WTC11 (cell line): Measurements from ENCODE around the gene AEBP2. TPM values are rescaled to one million over a fixed set of nuclear protein-coding genes. Genes with fewer than 3 reads are reported as not detected.
A peak's percentile ranks its signal among the peaks of the same experiment; 100 is the strongest.

Experiments
- ATAC-seq: fragments of 200-7000 bp; cut with Tn5 transposase; 2 replicates; pipeline ENCODE4 v1.10.0; 2021; ENCODE audit warnings: mild to moderate bottlenecking, moderate library complexity
- CTCF ChIA-PET: fragments of 300-600 bp; sonication (Branson Sonifier 250); formaldehyde crosslinking; loops from one replicate; lab custom pipeline; 2021; ENCODE audit warnings: antibody characterized with exemption; lab: Charles Lee
- POLR2A ChIA-PET: fragments of 350-600 bp; sonication (Branson Sonifier 250); formaldehyde crosslinking; loops from one replicate; lab custom pipeline; 2021; ENCODE audit warnings: antibody characterized with exemption; lab: Charles Lee
- DNase-seq: peaks from one replicate; pipeline ENCODE4 v3.0.0; 2021; ENCODE audit warnings: low spot score
- H3K27ac Mint-ChIP-seq: 2 replicates; pipeline ENCODE4 v1.8.0; 2021; ENCODE audit warnings: mixed read lengths
- H3K27me3 Mint-ChIP-seq: 2 replicates; pipeline ENCODE4 v1.8.0; 2021; ENCODE audit warnings: low read depth, mild to moderate bottlenecking, moderate library complexity, mixed read lengths
- H3K36me3 Mint-ChIP-seq: 2 replicates; pipeline ENCODE4 v1.8.0; 2021; ENCODE audit warnings: mixed read lengths
- H3K4me1 Mint-ChIP-seq: 2 replicates; pipeline ENCODE4 v1.8.0; 2022; ENCODE audit warnings: mixed read lengths
- H3K4me3 Mint-ChIP-seq: 2 replicates; pipeline ENCODE4 v1.8.0; 2021; ENCODE audit warnings: mild to moderate bottlenecking, moderate library complexity, mixed read lengths
- H3K9me3 Mint-ChIP-seq: 2 replicates; pipeline ENCODE4 v1.8.0; 2021; ENCODE audit warnings: mixed read lengths
- FOXJ3 ChIP-seq: sonication (generic); formaldehyde crosslinking; IDR thresholded peaks from 2 replicates; pipeline ENCODE4 v1.9.0; 2021; ENCODE audit warnings: missing genetic modification reagents, mild to moderate bottlenecking, borderline replicate concordance
- GABPB1 ChIP-seq: sonication (generic); formaldehyde crosslinking; IDR thresholded peaks from 2 replicates; pipeline ENCODE4 v1.8.1; 2023; ENCODE audit warnings: mild to moderate bottlenecking, missing genetic modification reagents
- JAZF1 ChIP-seq: fragments of 250-450 bp; sonication (Bioruptor Pico); IDR thresholded peaks from 2 replicates; pipeline ENCODE4 v1.9.0; 2021; ENCODE audit warnings: moderate library complexity, mild to moderate bottlenecking, inconsistent platforms
- KAT7 ChIP-seq: sonication (generic); formaldehyde crosslinking; IDR thresholded peaks from 2 replicates; pipeline ENCODE4 v1.8.1; 2023; ENCODE audit warnings: missing genetic modification reagents, mild to moderate bottlenecking, borderline replicate concordance
- NFATC4 ChIP-seq: fragments of 250-450 bp; sonication (Bioruptor Pico); IDR thresholded peaks from 2 replicates; pipeline ENCODE4 v1.9.0; 2021; ENCODE audit warnings: mild to moderate bottlenecking
- NFE2L1 ChIP-seq: sonication (generic); formaldehyde crosslinking; IDR thresholded peaks from 2 replicates; pipeline ENCODE4 v1.8.1; 2023; ENCODE audit warnings: missing genetic modification reagents
- NR1H2 ChIP-seq: sonication (generic); formaldehyde crosslinking; IDR thresholded peaks from 2 replicates; pipeline ENCODE4 v1.9.0; 2021; ENCODE audit warnings: mild to moderate bottlenecking, moderate library complexity, missing genetic modification reagents
- NR3C1 ChIP-seq: sonication (generic); formaldehyde crosslinking; conservative IDR thresholded peaks from 2 replicates; pipeline ENCODE4 v1.8.1; 2023; ENCODE audit warnings: low read depth, mild to moderate bottlenecking, missing genetic modification reagents
- OVOL2 ChIP-seq: fragments of 250-450 bp; sonication (Bioruptor Pico); IDR thresholded peaks from 2 replicates; pipeline ENCODE4 v1.9.0; 2021; ENCODE audit warnings: mild to moderate bottlenecking, borderline replicate concordance
- RELA ChIP-seq: sonication (generic); formaldehyde crosslinking; IDR thresholded peaks from 2 replicates; pipeline ENCODE4 v1.8.1; 2022; ENCODE audit warnings: missing genetic modification reagents, mild to moderate bottlenecking, borderline replicate concordance
- RORB ChIP-seq: fragments of 250-450 bp; sonication (Bioruptor Pico); IDR thresholded peaks from 2 replicates; pipeline ENCODE4 v1.9.0; 2021; ENCODE audit warnings: mild to moderate bottlenecking
- ZBTB21 ChIP-seq: sonication (generic); formaldehyde crosslinking; IDR thresholded peaks from 2 replicates; pipeline ENCODE4 v1.8.1; 2023; ENCODE audit warnings: mild to moderate bottlenecking, missing genetic modification reagents, borderline replicate concordance
- ZNF263 ChIP-seq: sonication (generic); formaldehyde crosslinking; IDR thresholded peaks from 2 replicates; pipeline ENCODE4 v1.8.1; 2022; ENCODE audit warnings: low read depth, mild to moderate bottlenecking, moderate library complexity, missing genetic modification reagents
- ZNF416 ChIP-seq: fragments of 250-450 bp; sonication (Bioruptor Pico); IDR thresholded peaks from 2 replicates; pipeline ENCODE4 v1.9.0; 2021; ENCODE audit warnings: mild to moderate bottlenecking, inconsistent platforms
- total RNA-seq: library from RNA; stranded (reverse); gene quantifications from 3 replicates; pipeline ENCODE4 v1.2.3, GENCODE V29; 2021
- TF ChIP-seq, protein P1 (sequence below): sonication (generic); formaldehyde crosslinking; IDR thresholded peaks from 2 replicates; pipeline ENCODE4 v1.8.1; 2023; ENCODE audit warnings: mild to moderate bottlenecking, missing genetic modification reagents, moderate library complexity
- TF ChIP-seq, protein P2 (sequence below): sonication (generic); formaldehyde crosslinking; IDR thresholded peaks from 2 replicates; pipeline ENCODE4 v1.8.1; 2023; ENCODE audit warnings: mild to moderate bottlenecking, missing genetic modification reagents
- TF ChIP-seq, protein P3 (sequence below): sonication (generic); formaldehyde crosslinking; IDR thresholded peaks from 2 replicates; pipeline ENCODE4 v1.8.1; 2022; ENCODE audit warnings: missing genetic modification reagents, borderline replicate concordance
- TF ChIP-seq, protein P4 (sequence below): sonication (generic); formaldehyde crosslinking; IDR thresholded peaks from 2 replicates; pipeline ENCODE4 v1.8.0; 2023; ENCODE audit warnings: missing genetic modification reagents, mild to moderate bottlenecking, borderline replicate concordance
- TF ChIP-seq, protein P5 (sequence below): sonication (generic); formaldehyde crosslinking; IDR thresholded peaks from 2 replicates; pipeline ENCODE4 v1.8.0; 2023; ENCODE audit warnings: mild to moderate bottlenecking, missing genetic modification reagents
- TF ChIP-seq, protein P6 (sequence below): sonication (generic); formaldehyde crosslinking; conservative IDR thresholded peaks from 2 replicates; pipeline ENCODE4 v1.8.1; 2022; ENCODE audit warnings: mild to moderate bottlenecking, missing genetic modification reagents
- TF ChIP-seq, protein P7 (sequence below): sonication (generic); formaldehyde crosslinking; IDR thresholded peaks from 2 replicates; pipeline ENCODE4 v1.8.0; 2023; ENCODE audit warnings: missing genetic modification reagents
- TF ChIP-seq, protein P8 (sequence below): sonication (generic); formaldehyde crosslinking; IDR thresholded peaks from 2 replicates; pipeline ENCODE4 v1.8.1; 2023; ENCODE audit warnings: mild to moderate bottlenecking, missing genetic modification reagents, moderate library complexity

Gene AEBP2
- total RNA-seq, 1 experiment from 2014 or later: 65.9 TPM

DNA sequence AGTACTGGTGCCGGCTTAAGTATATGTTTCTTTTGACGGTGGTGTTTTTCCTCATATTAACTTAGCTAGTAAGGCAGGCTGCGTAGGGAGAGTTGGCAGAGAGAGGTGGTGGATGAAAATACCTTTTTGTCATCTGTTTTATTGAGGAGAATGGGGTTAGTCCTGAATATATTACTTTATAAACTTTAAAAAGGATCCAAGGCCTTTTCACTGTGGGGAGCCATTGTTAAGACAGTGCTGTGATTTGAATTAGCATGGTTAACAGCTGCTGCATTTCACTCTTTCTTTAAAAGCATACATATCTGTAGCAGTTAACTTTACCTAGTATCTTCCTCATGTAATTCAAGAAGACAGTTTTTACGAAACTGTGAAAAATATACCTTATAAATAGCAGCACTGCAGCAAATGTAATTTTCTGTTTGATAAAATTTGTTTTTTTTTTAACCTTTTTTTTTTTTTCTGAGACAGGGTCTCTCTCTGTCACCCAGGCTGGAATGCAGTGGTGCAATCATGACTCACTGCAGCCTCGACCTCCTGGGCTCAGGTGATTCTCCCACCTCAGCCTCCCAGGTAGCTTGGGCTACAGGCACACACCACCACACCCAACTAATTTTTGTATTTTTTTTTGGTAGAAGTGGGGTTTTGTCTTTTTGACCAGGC, 57.1 kb downstream of the AEBP2 start:
- Mint-ChIP-seq H3K4me1 (peaks cover 59% of the 10 kb centered on the region), H3K4me3 (peak overlapping the region; percentile 18), H3K27ac (peak overlapping the region; percentile 90), H3K27me3 (no peaks in the 10 kb centered on the region), H3K36me3 (peaks cover 52% of the 10 kb centered on the region), H3K9me3 (no peaks in the 10 kb centered on the region)
- ChIA-PET CTCF (interaction anchor here (0.9 kb wide), 1 partner anchor 50 kb away, joined by 3 read pairs; no protein-coding TSS in a partner anchor), POLR2A (interaction anchor here (0.7 to 0.8 kb wide), 2 partner anchors 10 to 1868 kb away, joined by 3 to 6 read pairs; no protein-coding TSS in a partner anchor)
- no peak for DNase-seq
- peak; percentile 74 for ATAC-seq
- no peak for TF ChIP-seq NR3C1 (CRISPR knock-in tag)
- TF ChIP-seq OVOL2 (CRISPR knock-in tag): no peak
- TF ChIP-seq, protein P1, sequence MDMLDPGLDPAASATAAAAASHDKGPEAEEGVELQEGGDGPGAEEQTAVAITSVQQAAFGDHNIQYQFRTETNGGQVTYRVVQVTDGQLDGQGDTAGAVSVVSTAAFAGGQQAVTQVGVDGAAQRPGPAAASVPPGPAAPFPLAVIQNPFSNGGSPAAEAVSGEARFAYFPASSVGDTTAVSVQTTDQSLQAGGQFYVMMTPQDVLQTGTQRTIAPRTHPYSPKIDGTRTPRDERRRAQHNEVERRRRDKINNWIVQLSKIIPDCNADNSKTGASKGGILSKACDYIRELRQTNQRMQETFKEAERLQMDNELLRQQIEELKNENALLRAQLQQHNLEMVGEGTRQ (CRISPR knock-in tag): no peak
- no peak for TF ChIP-seq NR1H2 (CRISPR knock-in tag)
- TF ChIP-seq, protein P2, sequence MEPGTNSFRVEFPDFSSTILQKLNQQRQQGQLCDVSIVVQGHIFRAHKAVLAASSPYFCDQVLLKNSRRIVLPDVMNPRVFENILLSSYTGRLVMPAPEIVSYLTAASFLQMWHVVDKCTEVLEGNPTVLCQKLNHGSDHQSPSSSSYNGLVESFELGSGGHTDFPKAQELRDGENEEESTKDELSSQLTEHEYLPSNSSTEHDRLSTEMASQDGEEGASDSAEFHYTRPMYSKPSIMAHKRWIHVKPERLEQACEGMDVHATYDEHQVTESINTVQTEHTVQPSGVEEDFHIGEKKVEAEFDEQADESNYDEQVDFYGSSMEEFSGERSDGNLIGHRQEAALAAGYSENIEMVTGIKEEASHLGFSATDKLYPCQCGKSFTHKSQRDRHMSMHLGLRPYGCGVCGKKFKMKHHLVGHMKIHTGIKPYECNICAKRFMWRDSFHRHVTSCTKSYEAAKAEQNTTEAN (CRISPR knock-in tag): no peak
- TF ChIP-seq, protein P3, sequence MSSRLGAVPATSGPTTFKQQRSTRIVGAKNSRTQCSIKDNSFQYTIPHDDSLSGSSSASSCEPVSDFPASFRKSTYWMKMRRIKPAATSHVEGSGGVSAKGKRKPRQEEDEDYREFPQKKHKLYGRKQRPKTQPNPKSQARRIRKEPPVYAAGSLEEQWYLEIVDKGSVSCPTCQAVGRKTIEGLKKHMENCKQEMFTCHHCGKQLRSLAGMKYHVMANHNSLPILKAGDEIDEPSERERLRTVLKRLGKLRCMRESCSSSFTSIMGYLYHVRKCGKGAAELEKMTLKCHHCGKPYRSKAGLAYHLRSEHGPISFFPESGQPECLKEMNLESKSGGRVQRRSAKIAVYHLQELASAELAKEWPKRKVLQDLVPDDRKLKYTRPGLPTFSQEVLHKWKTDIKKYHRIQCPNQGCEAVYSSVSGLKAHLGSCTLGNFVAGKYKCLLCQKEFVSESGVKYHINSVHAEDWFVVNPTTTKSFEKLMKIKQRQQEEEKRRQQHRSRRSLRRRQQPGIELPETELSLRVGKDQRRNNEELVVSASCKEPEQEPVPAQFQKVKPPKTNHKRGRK (CRISPR knock-in tag): no peak
- TF ChIP-seq NFATC4 (CRISPR knock-in tag): no peak
- TF ChIP-seq NFE2L1 (CRISPR knock-in tag): no peak
- TF ChIP-seq, protein P4, sequence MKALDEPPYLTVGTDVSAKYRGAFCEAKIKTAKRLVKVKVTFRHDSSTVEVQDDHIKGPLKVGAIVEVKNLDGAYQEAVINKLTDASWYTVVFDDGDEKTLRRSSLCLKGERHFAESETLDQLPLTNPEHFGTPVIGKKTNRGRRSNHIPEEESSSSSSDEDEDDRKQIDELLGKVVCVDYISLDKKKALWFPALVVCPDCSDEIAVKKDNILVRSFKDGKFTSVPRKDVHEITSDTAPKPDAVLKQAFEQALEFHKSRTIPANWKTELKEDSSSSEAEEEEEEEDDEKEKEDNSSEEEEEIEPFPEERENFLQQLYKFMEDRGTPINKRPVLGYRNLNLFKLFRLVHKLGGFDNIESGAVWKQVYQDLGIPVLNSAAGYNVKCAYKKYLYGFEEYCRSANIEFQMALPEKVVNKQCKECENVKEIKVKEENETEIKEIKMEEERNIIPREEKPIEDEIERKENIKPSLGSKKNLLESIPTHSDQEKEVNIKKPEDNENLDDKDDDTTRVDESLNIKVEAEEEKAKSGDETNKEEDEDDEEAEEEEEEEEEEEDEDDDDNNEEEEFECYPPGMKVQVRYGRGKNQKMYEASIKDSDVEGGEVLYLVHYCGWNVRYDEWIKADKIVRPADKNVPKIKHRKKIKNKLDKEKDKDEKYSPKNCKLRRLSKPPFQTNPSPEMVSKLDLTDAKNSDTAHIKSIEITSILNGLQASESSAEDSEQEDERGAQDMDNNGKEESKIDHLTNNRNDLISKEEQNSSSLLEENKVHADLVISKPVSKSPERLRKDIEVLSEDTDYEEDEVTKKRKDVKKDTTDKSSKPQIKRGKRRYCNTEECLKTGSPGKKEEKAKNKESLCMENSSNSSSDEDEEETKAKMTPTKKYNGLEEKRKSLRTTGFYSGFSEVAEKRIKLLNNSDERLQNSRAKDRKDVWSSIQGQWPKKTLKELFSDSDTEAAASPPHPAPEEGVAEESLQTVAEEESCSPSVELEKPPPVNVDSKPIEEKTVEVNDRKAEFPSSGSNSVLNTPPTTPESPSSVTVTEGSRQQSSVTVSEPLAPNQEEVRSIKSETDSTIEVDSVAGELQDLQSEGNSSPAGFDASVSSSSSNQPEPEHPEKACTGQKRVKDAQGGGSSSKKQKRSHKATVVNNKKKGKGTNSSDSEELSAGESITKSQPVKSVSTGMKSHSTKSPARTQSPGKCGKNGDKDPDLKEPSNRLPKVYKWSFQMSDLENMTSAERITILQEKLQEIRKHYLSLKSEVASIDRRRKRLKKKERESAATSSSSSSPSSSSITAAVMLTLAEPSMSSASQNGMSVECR (CRISPR knock-in tag): no peak
- TF ChIP-seq RORB (CRISPR knock-in tag): no peak
- TF ChIP-seq, protein P5, sequence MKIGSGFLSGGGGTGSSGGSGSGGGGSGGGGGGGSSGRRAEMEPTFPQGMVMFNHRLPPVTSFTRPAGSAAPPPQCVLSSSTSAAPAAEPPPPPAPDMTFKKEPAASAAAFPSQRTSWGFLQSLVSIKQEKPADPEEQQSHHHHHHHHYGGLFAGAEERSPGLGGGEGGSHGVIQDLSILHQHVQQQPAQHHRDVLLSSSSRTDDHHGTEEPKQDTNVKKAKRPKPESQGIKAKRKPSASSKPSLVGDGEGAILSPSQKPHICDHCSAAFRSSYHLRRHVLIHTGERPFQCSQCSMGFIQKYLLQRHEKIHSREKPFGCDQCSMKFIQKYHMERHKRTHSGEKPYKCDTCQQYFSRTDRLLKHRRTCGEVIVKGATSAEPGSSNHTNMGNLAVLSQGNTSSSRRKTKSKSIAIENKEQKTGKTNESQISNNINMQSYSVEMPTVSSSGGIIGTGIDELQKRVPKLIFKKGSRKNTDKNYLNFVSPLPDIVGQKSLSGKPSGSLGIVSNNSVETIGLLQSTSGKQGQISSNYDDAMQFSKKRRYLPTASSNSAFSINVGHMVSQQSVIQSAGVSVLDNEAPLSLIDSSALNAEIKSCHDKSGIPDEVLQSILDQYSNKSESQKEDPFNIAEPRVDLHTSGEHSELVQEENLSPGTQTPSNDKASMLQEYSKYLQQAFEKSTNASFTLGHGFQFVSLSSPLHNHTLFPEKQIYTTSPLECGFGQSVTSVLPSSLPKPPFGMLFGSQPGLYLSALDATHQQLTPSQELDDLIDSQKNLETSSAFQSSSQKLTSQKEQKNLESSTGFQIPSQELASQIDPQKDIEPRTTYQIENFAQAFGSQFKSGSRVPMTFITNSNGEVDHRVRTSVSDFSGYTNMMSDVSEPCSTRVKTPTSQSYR (CRISPR knock-in tag): no peak

DNA sequence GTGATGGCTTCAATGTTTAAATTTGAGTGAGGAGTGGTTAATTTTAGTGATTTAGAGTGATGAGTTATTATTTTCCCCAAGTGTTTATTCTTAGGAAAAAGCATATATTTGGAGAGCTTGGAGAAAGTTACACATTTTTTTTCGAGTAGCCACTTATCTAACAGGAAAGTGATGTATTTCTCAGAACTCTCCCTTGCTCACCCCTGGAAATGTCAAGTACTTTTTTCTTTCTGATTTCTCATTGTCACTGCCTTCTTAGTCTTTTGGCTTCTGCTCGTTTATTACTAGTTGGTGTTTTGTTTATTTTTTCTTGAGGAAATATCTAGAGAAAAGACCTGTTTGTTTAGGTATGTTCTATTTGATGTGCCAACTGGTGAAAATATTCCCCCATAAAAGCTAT, 58.8 kb downstream of the AEBP2 start:
- CTCF ChIA-PET: no interaction called here
- peak overlapping the region; percentile 82 for H3K27ac Mint-ChIP-seq
- H3K9me3 Mint-ChIP-seq: 0 out of 2 replicates have a peak, but pooled peaks cover 2% of the 10 kb centered on the region
- H3K4me3 Mint-ChIP-seq: no peak overlapping the region
- no peaks in the 10 kb centered on the region for H3K27me3 Mint-ChIP-seq
- TF ChIP-seq ZNF416 (CRISPR knock-in tag) (no peak), KAT7 (CRISPR knock-in tag) (no peak), GABPB1 (CRISPR knock-in tag) (no peak), ZBTB21 (CRISPR knock-in tag) (no peak), FOXJ3 (CRISPR knock-in tag) (no peak), RELA (CRISPR knock-in tag) (no peak), ZNF263 (CRISPR knock-in tag) (no peak), NR1H2 (CRISPR knock-in tag) (no peak), JAZF1 (CRISPR knock-in tag) (no peak)
- TF ChIP-seq, protein P6, sequence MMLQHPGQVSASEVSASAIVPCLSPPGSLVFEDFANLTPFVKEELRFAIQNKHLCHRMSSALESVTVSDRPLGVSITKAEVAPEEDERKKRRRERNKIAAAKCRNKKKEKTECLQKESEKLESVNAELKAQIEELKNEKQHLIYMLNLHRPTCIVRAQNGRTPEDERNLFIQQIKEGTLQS (CRISPR knock-in tag): no peak
- TF ChIP-seq, protein P7, sequence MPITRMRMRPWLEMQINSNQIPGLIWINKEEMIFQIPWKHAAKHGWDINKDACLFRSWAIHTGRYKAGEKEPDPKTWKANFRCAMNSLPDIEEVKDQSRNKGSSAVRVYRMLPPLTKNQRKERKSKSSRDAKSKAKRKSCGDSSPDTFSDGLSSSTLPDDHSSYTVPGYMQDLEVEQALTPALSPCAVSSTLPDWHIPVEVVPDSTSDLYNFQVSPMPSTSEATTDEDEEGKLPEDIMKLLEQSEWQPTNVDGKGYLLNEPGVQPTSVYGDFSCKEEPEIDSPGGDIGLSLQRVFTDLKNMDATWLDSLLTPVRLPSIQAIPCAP (CRISPR knock-in tag): no peak
- TF ChIP-seq, protein P8, sequence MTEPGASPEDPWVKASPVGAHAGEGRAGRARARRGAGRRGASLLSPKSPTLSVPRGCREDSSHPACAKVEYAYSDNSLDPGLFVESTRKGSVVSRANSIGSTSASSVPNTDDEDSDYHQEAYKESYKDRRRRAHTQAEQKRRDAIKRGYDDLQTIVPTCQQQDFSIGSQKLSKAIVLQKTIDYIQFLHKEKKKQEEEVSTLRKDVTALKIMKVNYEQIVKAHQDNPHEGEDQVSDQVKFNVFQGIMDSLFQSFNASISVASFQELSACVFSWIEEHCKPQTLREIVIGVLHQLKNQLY: no peak
- peaks cover 44% of the 10 kb centered on the region for H3K4me1 Mint-ChIP-seq
- H3K36me3 Mint-ChIP-seq: peaks cover 67% of the 10 kb centered on the region
- ATAC-seq: no peak
- no peak for DNase-seq
- POLR2A ChIA-PET: no interaction called here
